Measurements from ENCODE around the gene UBE2E3. TPM values are rescaled to one million over a fixed set of nuclear protein-coding genes. Genes with fewer than 3 reads are reported as not detected.

The UBE2E3 gene
- total RNA-seq, 1 donor from 2014 or later: 74.2 TPM

- Mint-ChIP-seq H3K27ac (ENCODE audit: unreplicated experiment) (no peak overlapping the region), H3K4me3 (ENCODE audit: unreplicated experiment) (no peak overlapping the region), H3K27me3 (ENCODE audit: low read depth) (no peaks in the 10 kb centered on the region), H3K9me3 (ENCODE audit: low read depth) (no peaks in the 10 kb centered on the region), H3K36me3 (ENCODE audit: low read depth) (no peaks in the 10 kb centered on the region), H3K4me1 (ENCODE audit: low read depth) (no peaks in the 10 kb centered on the region)
- no peak for DNase-seq (ENCODE audit: low spot score)
- TF ChIP-seq CTCF (IDR thresholded peaks at IDR 0.05): no peak
Observed at GRCh38 chr2:180938451-180938850, 42.0 kb upstream of the UBE2E3 start.

GRCh38 chr2:180943275-180943674 is 37.1 kb upstream of the UBE2E3 start:
- TF ChIP-seq CTCF (IDR thresholded peaks at IDR 0.05): no peak
- H3K27ac Mint-ChIP-seq (ENCODE audit: unreplicated experiment): no peak overlapping the region

GRCh38 chr2:180944372-180944771 is 36.0 kb upstream of the UBE2E3 start:
- no peak for DNase-seq (ENCODE audit: low spot score)
- Mint-ChIP-seq H3K36me3 (ENCODE audit: low read depth) (no peaks in the 10 kb centered on the region), H3K4me3 (ENCODE audit: unreplicated experiment) (no peak overlapping the region), H3K9me3 (ENCODE audit: low read depth) (no peaks in the 10 kb centered on the region), H3K27ac (ENCODE audit: unreplicated experiment) (no peak overlapping the region), H3K27me3 (ENCODE audit: low read depth) (no peaks in the 10 kb centered on the region), H3K4me1 (ENCODE audit: low read depth) (no peaks in the 10 kb centered on the region)
- no peak for TF ChIP-seq CTCF (IDR thresholded peaks at IDR 0.05)

More at GRCh38 chr2:180943275-180943674, 37.1 kb upstream of the UBE2E3 start:
- Mint-ChIP-seq H3K36me3 (ENCODE audit: low read depth) (no peaks in the 10 kb centered on the region), H3K4me1 (ENCODE audit: low read depth) (no peaks in the 10 kb centered on the region), H3K9me3 (ENCODE audit: low read depth) (no peaks in the 10 kb centered on the region), H3K27me3 (ENCODE audit: low read depth) (no peaks in the 10 kb centered on the region), H3K4me3 (ENCODE audit: unreplicated experiment) (no peak overlapping the region)
- DNase-seq (ENCODE audit: low spot score): no peak

- DNase-seq (ENCODE audit: low spot score): no peak
- no peak for TF ChIP-seq CTCF (IDR thresholded peaks at IDR 0.05)
- Mint-ChIP-seq H3K27me3 (ENCODE audit: low read depth) (no peaks in the 10 kb centered on the region), H3K4me1 (ENCODE audit: low read depth) (no peaks in the 10 kb centered on the region), H3K36me3 (ENCODE audit: low read depth) (no peaks in the 10 kb centered on the region), H3K27ac (ENCODE audit: unreplicated experiment) (no peak overlapping the region), H3K4me3 (ENCODE audit: unreplicated experiment) (no peak overlapping the region), H3K9me3 (ENCODE audit: low read depth) (no peaks in the 10 kb centered on the region)
Observed at GRCh38 chr2:180947208-180947689, 33.2 kb upstream of the UBE2E3 start.

GRCh38 chr2:180949896-180950295 is 30.5 kb upstream of the UBE2E3 start:
- no peak for TF ChIP-seq CTCF (IDR thresholded peaks at IDR 0.05)
- Mint-ChIP-seq H3K36me3 (ENCODE audit: low read depth) (no peaks in the 10 kb centered on the region), H3K9me3 (ENCODE audit: low read depth) (no peaks in the 10 kb centered on the region), H3K4me1 (ENCODE audit: low read depth) (no peaks in the 10 kb centered on the region), H3K27ac (ENCODE audit: unreplicated experiment) (no peak overlapping the region), H3K4me3 (ENCODE audit: unreplicated experiment) (no peak overlapping the region), H3K27me3 (ENCODE audit: low read depth) (no peaks in the 10 kb centered on the region)
- no peak for DNase-seq (ENCODE audit: low spot score)

All from chondrocyte (in vitro differentiated cells).